D721Med (cell line): ENCODE results near the gene KCTD20.

ENCODE experiments used
- DNase-seq: peaks from one replicate; pipeline ENCODE4 v3.0.0; 2011; ENCODE audit warnings: low spot score; ENCODE audit not compliant: insufficient read length
- FAIRE-seq: peaks from 2 replicates; lab custom pipeline; 2011; peaks lifted over from hg19 to GRCh38; lab: Jason Lieb, UNC
- CTCF ChIP-seq: IDR thresholded peaks from 2 replicates; pipeline ENCODE4 v1.5.1; 2012; ENCODE audit warnings: mild to moderate bottlenecking, control low read depth; ENCODE audit not compliant: insufficient read depth; ENCODE audit errors: missing control alignments

Gene KCTD20

GRCh38 chr6:36505744-36506534 lies 63.1 kb downstream of the KCTD20 start:
- TF ChIP-seq CTCF, result no peak
- DNase-seq (no peak), FAIRE-seq (no peak)

- DNase-seq (no peak), FAIRE-seq (no peak)
- TF ChIP-seq CTCF, result no peak
These were observed 63.8 kb downstream of the KCTD20 start for GRCh38 chr6:36506611-36507010.

GRCh38 chr6:36508532-36508931 lies 65.7 kb downstream of the KCTD20 start:
- TF ChIP-seq CTCF, result no peak
- FAIRE-seq (no peak), DNase-seq (no peak)

GRCh38 chr6:36510365-36510764 lies 67.6 kb downstream of the KCTD20 start:
- DNase-seq, result no peak
- TF ChIP-seq CTCF, result no peak
- FAIRE-seq, result no peak

- TF ChIP-seq CTCF, result no peak
- FAIRE-seq, result no peak
- DNase-seq, result no peak
These were observed 72.0 kb downstream of the KCTD20 start for GRCh38 chr6:36514554-36515456.

GRCh38 chr6:36515844-36516243 lies 73.0 kb downstream of the KCTD20 start:
- DNase-seq (no peak), FAIRE-seq (no peak)
- no peak for TF ChIP-seq CTCF
